Retinal pigment epithelial cell (primary cell): ENCODE results near the gene AIMP1.
"Not testable (repeated sequence)": the region's sequence is repeated elsewhere in the genome, so short reads cannot be mapped to it uniquely, and the experiment has no call there.

Source experiments
- DNase-seq: peaks from one replicate; pipeline ENCODE4 v3.0.0-alpha.2; 2010; ENCODE audit warnings: low read depth
- H3K4me3 ChIP-seq: 2 replicates; pipeline ENCODE4 v1.5.1; 2011; ENCODE audit warnings: mild to moderate bottlenecking, low read length, control low read depth, moderate library complexity
- CTCF ChIP-seq: conservative IDR thresholded peaks from 2 replicates; pipeline ENCODE4 v1.5.1; 2011; ENCODE audit warnings: low read depth, low read length, control low read depth, inconsistent platforms

Gene AIMP1

GRCh38 chr4:106318511-106318910, 2.2 kb downstream of the AIMP1 start:
- H3K4me3 ChIP-seq: no peak overlapping the region
- DNase-seq: no peak
- TF ChIP-seq CTCF: no peak

GRCh38 chr4:106320235-106320634, 3.9 kb downstream of the AIMP1 start:
- no peak overlapping the region for H3K4me3 ChIP-seq
- no peak for TF ChIP-seq CTCF
- DNase-seq: no peak

GRCh38 chr4:106321168-106321567, 4.8 kb downstream of the AIMP1 start:
- not testable (repeated sequence) for DNase-seq

GRCh38 chr4:106321814-106322213, 5.5 kb downstream of the AIMP1 start:
- not testable (repeated sequence) for H3K4me3 ChIP-seq, DNase-seq

More at GRCh38 chr4:106321168-106321567, 4.8 kb downstream of the AIMP1 start:
- H3K4me3 ChIP-seq: not testable (repeated sequence)

- H3K4me3 ChIP-seq: no peak overlapping the region
- no peak for DNase-seq
- no peak for TF ChIP-seq CTCF
Observed at GRCh38 chr4:106323119-106323518, 6.8 kb downstream of the AIMP1 start.

GRCh38 chr4:106325800-106326199, 9.4 kb downstream of the AIMP1 start:
- no peak for TF ChIP-seq CTCF
- peak; percentile 38 for DNase-seq
- no peak overlapping the region for H3K4me3 ChIP-seq

- no peak for DNase-seq
- H3K4me3 ChIP-seq: no peak overlapping the region
Observed at GRCh38 chr4:106329041-106329618, 12.8 kb downstream of the AIMP1 start.

GRCh38 chr4:106333186-106333585, 16.8 kb downstream of the AIMP1 start:
- TF ChIP-seq CTCF: no peak
- DNase-seq: no peak

More at GRCh38 chr4:106329041-106329618, 12.8 kb downstream of the AIMP1 start:
- TF ChIP-seq CTCF: peak; percentile 76

More at GRCh38 chr4:106333186-106333585, 16.8 kb downstream of the AIMP1 start:
- no peak overlapping the region for H3K4me3 ChIP-seq
